OCI-LY3 (cell line): Measurements from ENCODE around the gene INKA1.

ENCODE experiments used
- CTCF ChIP-seq: fragments of 200-600, 300-600 bp; sonication (generic); IDR thresholded peaks from 2 replicates; pipeline ENCODE4 v1.5.1; 2014; ENCODE audit warnings: antibody characterized with exemption, low read length, low read depth
- EZH2phosphoT487 ChIP-seq: fragments of 200-600 bp; shearing (Covaris generic); IDR thresholded peaks from 2 replicates; pipeline ENCODE4 v1.6.1; 2018; ENCODE audit warnings: antibody characterized with exemption, mixed run types, low read depth

GRCh38 chr3:49799105-49799504, 4.0 kb upstream of the INKA1 start:
- TF ChIP-seq EZH2phosphoT487 (no peak), CTCF (no peak)
